Panc1 (cell line): ENCODE results near the gene RMC1. TPM values are rescaled to one million over a fixed set of nuclear protein-coding genes. Genes with fewer than 3 reads are reported as not detected.

Experiments used
- ATAC-seq: fragments of 200-7000 bp; cut with Tn5 transposase; 2 replicates; pipeline ENCODE4 v1.9.1; 2020; ENCODE audit warnings: mild to moderate bottlenecking, moderate library complexity
- BruUV-seq: library from RNA; stranded (reverse); fragments of 400-500 nt; replicated peaks from 2 replicates; lab custom pipeline; 2021; lab: Mats Ljungman, UMichigan
- CTCF ChIA-PET: fragments of 300-600 bp; sonication (Branson Sonifier 250); formaldehyde crosslinking; loops from one replicate; lab custom pipeline; 2022; ENCODE audit warnings: antibody characterized with exemption; lab: Charles Lee
- POLR2A ChIA-PET: fragments of 300-600 bp; sonication (Branson Sonifier 250); formaldehyde crosslinking; loops from one replicate; lab custom pipeline; 2022; ENCODE audit warnings: antibody characterized with exemption; lab: Charles Lee
- DNase-seq: peaks from one replicate; pipeline ENCODE4 v3.0.0-alpha.2; 2010; ENCODE audit warnings: low read depth, low spot score
- H3K27ac ChIP-seq: 2 replicates; pipeline ENCODE4 v1.5.1; 2011; ENCODE audit warnings: mild to moderate bottlenecking, low read length, inconsistent platforms
- H3K27me3 ChIP-seq: fragments of 200-500 bp; sonication (Bioruptor generic); 2 replicates; pipeline ENCODE4 v1.6.0; 2014; ENCODE audit warnings: low read length, inconsistent platforms; ENCODE audit not compliant: control insufficient read depth, insufficient read depth
- H3K36me3 ChIP-seq: fragments of 200-500 bp; sonication (Bioruptor generic); 2 replicates; pipeline ENCODE4 v1.5.1; 2014; ENCODE audit warnings: inconsistent platforms, mild to moderate bottlenecking, low read length, moderate library complexity; ENCODE audit not compliant: control insufficient read depth, insufficient read depth
- H3K4me1 ChIP-seq: 2 replicates; pipeline ENCODE4 v1.5.1; 2011; ENCODE audit warnings: inconsistent platforms, mild to moderate bottlenecking, low read length, moderate library complexity; ENCODE audit not compliant: control insufficient read depth, insufficient read depth
- H3K4me3 ChIP-seq, 2 experiments: 2 replicates each; pipeline ENCODE4 v1.5.1; 2011 to 2012; ENCODE audit warnings: low read depth in 2 of 2, low read length in 2 of 2, mild to moderate bottlenecking in 2 of 2, inconsistent platforms in 1 of 2, moderate library complexity in 1 of 2
- H3K9me3 ChIP-seq: fragments of 200-500 bp; sonication (Bioruptor generic); 2 replicates; pipeline ENCODE4 v1.5.1; 2014; ENCODE audit warnings: low read depth, mild to moderate bottlenecking, inconsistent platforms, low read length, moderate library complexity; ENCODE audit not compliant: control insufficient read depth, insufficient read depth
- POLR2AphosphoS5 ChIP-seq: IDR thresholded peaks from 2 replicates; pipeline ENCODE4 v1.6.1; 2012; ENCODE audit warnings: mild to moderate bottlenecking, low read depth, low read length, moderate library complexity
- SIN3A ChIP-seq: IDR thresholded peaks from 2 replicates; pipeline ENCODE4 v1.6.1; 2012; ENCODE audit warnings: low read depth, mild to moderate bottlenecking, low read length, moderate library complexity, borderline replicate concordance; ENCODE audit not compliant: insufficient read depth
- TCF7L2 ChIP-seq: IDR thresholded peaks from 2 replicates; pipeline ENCODE4 v1.6.1; 2011; ENCODE audit warnings: mild to moderate bottlenecking, low read depth, low read length, inconsistent platforms
- in situ Hi-C: cut with HindIII; loops from 2 replicates; pipeline ENCODE4 v1.10.0; 2016; ENCODE audit warnings: low sequenced_read_pairs, low pct_unique_long_range_greater_than_20kb
- intact Hi-C: fragments of 100-400 bp; cut with micrococcal nuclease; formaldehyde crosslinking; loops from one replicate; pipeline ENCODE4 v1.10.0; 2022; ENCODE audit not compliant: unreplicated experiment
- total RNA-seq: library from RNA; stranded (reverse); gene quantifications from one replicate; pipeline ENCODE4 v1.2.1, GENCODE V29; 2021; ENCODE audit not compliant: unreplicated experiment
- TF ChIP-seq, protein P1 (sequence below), 2 experiments: IDR thresholded peaks; 2 replicates each; pipeline ENCODE4 v1.6.1; 2011 to 2012; ENCODE audit warnings: low read depth in 2 of 2, control low read depth in 1 of 2, low read length in 1 of 2, mild to moderate bottlenecking in 1 of 2, moderate library complexity in 1 of 2; ENCODE audit not compliant: insufficient read depth in 1 of 2
- TF ChIP-seq, protein P2 (sequence below): fragments of 450-650 bp; IDR thresholded peaks from 2 replicates; pipeline ENCODE4 v1.5.1; 2017; ENCODE audit warnings: mild to moderate bottlenecking

RMC1 gene
- total RNA-seq, 1 experiment from 2014 or later: 57.4 TPM

GRCh38 chr18:23512641-23513040, 9.3 kb downstream of the RMC1 start:
- H3K9me3 ChIP-seq: no peaks in the 10 kb centered on the region
- CTCF ChIA-PET: interaction anchor here (0.6 to 0.7 kb wide), 2 partner anchors 131 to 378 kb away, joined by 3 to 4 read pairs; no protein-coding TSS in a partner anchor
- no peak overlapping the region for H3K27ac ChIP-seq
- no peaks in the 10 kb centered on the region for H3K4me1 ChIP-seq
- BruUV-seq: no TSS peak
- H3K4me3 ChIP-seq: no peak overlapping the region
- in situ Hi-C loops (no loop called here), intact Hi-C loops (loop anchor here (10.0 kb wide), 1 partner anchor 192 kb away; no protein-coding TSS in a partner anchor)
- TF ChIP-seq, protein P1, sequence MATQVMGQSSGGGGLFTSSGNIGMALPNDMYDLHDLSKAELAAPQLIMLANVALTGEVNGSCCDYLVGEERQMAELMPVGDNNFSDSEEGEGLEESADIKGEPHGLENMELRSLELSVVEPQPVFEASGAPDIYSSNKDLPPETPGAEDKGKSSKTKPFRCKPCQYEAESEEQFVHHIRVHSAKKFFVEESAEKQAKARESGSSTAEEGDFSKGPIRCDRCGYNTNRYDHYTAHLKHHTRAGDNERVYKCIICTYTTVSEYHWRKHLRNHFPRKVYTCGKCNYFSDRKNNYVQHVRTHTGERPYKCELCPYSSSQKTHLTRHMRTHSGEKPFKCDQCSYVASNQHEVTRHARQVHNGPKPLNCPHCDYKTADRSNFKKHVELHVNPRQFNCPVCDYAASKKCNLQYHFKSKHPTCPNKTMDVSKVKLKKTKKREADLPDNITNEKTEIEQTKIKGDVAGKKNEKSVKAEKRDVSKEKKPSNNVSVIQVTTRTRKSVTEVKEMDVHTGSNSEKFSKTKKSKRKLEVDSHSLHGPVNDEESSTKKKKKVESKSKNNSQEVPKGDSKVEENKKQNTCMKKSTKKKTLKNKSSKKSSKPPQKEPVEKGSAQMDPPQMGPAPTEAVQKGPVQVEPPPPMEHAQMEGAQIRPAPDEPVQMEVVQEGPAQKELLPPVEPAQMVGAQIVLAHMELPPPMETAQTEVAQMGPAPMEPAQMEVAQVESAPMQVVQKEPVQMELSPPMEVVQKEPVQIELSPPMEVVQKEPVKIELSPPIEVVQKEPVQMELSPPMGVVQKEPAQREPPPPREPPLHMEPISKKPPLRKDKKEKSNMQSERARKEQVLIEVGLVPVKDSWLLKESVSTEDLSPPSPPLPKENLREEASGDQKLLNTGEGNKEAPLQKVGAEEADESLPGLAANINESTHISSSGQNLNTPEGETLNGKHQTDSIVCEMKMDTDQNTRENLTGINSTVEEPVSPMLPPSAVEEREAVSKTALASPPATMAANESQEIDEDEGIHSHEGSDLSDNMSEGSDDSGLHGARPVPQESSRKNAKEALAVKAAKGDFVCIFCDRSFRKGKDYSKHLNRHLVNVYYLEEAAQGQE (IDR thresholded peaks at IDR 0.05; ENCODE audit: insufficient read depth in 1 of 2, low read depth in 2 of 2, low read length in 1 of 2): no peak
- no peak for TF ChIP-seq SIN3A
- TF ChIP-seq POLR2AphosphoS5: no peak
- TF ChIP-seq TCF7L2: no peak
- 0 out of 2 replicates have a peak, but pooled peaks cover 6% of the 10 kb centered on the region for H3K36me3 ChIP-seq
- POLR2A ChIA-PET: interaction anchor here (0.7 kb wide), 1 partner anchor 57 kb away, joined by 4 read pairs; no protein-coding TSS in a partner anchor
- no peaks in the 10 kb centered on the region for H3K27me3 ChIP-seq
- DNase-seq (no peak), ATAC-seq (no peak)

DNA sequence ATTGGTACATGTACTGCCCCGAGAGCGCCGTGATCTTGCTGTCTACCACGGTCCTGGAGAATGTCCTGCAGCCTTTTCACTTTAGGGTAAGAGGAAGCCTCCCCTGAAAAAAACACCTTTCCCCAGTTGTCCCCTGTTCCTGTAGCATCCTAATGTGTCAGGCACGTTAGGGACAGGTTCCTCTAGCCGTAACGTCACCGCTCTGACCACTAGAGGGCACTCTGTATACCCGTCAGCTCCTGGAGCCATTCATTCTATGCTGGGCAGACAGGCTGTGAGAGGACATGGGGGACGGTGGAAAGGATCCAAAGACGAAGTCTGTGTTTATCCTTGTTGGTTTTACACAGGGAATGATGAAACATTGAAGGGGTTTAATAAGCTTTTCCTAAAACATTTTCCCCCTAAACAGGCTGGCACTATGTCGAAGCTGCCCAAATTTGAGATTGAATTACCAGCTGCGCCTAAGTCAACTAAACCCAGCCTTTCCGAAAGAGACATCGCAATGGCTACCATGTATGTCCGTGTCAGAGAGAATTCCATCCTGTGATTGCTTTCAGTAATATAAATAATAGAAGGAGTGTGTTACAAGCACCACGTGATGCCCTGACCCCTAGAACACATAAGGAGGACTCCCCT, 12.7 kb downstream of the RMC1 start:
- POLR2A ChIA-PET: no interaction called here

More for the DNA sequence above, 12.7 kb downstream of the RMC1 start:
- peak; percentile 99 for ATAC-seq
- no TSS peak for BruUV-seq
- TF ChIP-seq, protein P1 (IDR thresholded peaks at IDR 0.05; ENCODE audit: insufficient read depth in 1 of 2, low read depth in 2 of 2, low read length in 1 of 2): no peak
- TF ChIP-seq TCF7L2: no peak
- TF ChIP-seq SIN3A: no peak
- TF ChIP-seq, protein P2, sequence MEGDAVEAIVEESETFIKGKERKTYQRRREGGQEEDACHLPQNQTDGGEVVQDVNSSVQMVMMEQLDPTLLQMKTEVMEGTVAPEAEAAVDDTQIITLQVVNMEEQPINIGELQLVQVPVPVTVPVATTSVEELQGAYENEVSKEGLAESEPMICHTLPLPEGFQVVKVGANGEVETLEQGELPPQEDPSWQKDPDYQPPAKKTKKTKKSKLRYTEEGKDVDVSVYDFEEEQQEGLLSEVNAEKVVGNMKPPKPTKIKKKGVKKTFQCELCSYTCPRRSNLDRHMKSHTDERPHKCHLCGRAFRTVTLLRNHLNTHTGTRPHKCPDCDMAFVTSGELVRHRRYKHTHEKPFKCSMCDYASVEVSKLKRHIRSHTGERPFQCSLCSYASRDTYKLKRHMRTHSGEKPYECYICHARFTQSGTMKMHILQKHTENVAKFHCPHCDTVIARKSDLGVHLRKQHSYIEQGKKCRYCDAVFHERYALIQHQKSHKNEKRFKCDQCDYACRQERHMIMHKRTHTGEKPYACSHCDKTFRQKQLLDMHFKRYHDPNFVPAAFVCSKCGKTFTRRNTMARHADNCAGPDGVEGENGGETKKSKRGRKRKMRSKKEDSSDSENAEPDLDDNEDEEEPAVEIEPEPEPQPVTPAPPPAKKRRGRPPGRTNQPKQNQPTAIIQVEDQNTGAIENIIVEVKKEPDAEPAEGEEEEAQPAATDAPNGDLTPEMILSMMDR: peak; percentile 97
- TF ChIP-seq POLR2AphosphoS5: no peak
- CTCF ChIA-PET: interaction anchor here (0.6 to 1.4 kb wide), 5 partner anchors 11 to 299 kb away, joined by 3 to 8 read pairs (median 4); no protein-coding TSS in a partner anchor
- Histone ChIP-seq H3K4me3 (no peak overlapping the region), H3K36me3 (peaks cover 13% of the 10 kb centered on the region; the same call in 1 of the 2 replicates), H3K4me1 (no peaks in the 10 kb centered on the region), H3K27ac (no peak overlapping the region), H3K9me3 (no peaks in the 10 kb centered on the region), H3K27me3 (no peaks in the 10 kb centered on the region)
- in situ Hi-C loops: no loop called here
- peak; percentile 53 for DNase-seq
- intact Hi-C loops: loop anchor here (10.0 kb wide), 1 partner anchor 189 kb away; no protein-coding TSS in a partner anchor
